H9 (cell line): Measurements from ENCODE around the gene ANGEL2. TPM values are rescaled to one million over a fixed set of nuclear protein-coding genes. Genes with fewer than 3 reads are reported as not detected.

Experiments used
- DNase-seq: peaks from one replicate; pipeline ENCODE4 v3.0.0-alpha.2; 2017
- H2AFZ ChIP-seq: one replicate; pipeline ENCODE4 v1.6.1; 2013; ENCODE audit warnings: mild to moderate bottlenecking, low read length, control low read depth, moderate library complexity
- H2AK5ac ChIP-seq: 2 replicates; pipeline ENCODE4 v1.6.1; 2013; ENCODE audit warnings: low read length, control low read depth, mixed read lengths; ENCODE audit not compliant: insufficient read length
- H2BK120ac ChIP-seq: one replicate; pipeline ENCODE4 v1.6.1; 2013; ENCODE audit warnings: low read depth, mild to moderate bottlenecking, low read length, control low read depth, inconsistent platforms; ENCODE audit not compliant: poor library complexity, severe bottlenecking
- H2BK12ac ChIP-seq: 2 replicates; pipeline ENCODE4 v1.6.1; 2013; ENCODE audit warnings: low read length, control low read depth, mixed read lengths, low read depth; ENCODE audit not compliant: insufficient read length
- H2BK15ac ChIP-seq: 2 replicates; pipeline ENCODE4 v1.6.1; 2013; ENCODE audit warnings: low read depth, low read length, control low read depth
- H2BK20ac ChIP-seq: one replicate; pipeline ENCODE4 v1.6.1; 2013; ENCODE audit warnings: low read depth, mild to moderate bottlenecking, low read length, control low read depth, inconsistent platforms; ENCODE audit not compliant: poor library complexity, severe bottlenecking
- H2BK5ac ChIP-seq: 2 replicates; pipeline ENCODE4 v1.6.1; 2013; ENCODE audit warnings: low read length, control low read depth, mixed read lengths; ENCODE audit not compliant: insufficient read length
- H3K14ac ChIP-seq: 2 replicates; pipeline ENCODE4 v1.6.1; 2013; ENCODE audit warnings: low read length, control low read depth; ENCODE audit not compliant: insufficient read depth
- H3K18ac ChIP-seq: 2 replicates; pipeline ENCODE4 v1.6.1; 2013; ENCODE audit warnings: low read depth, mild to moderate bottlenecking, mixed read lengths, low read length, control low read depth; ENCODE audit not compliant: insufficient read length
- H3K23ac ChIP-seq: 2 replicates; pipeline ENCODE4 v1.6.1; 2013; ENCODE audit warnings: low read length, control low read depth, mixed read lengths, low read depth; ENCODE audit not compliant: insufficient read length
- H3K23me2 ChIP-seq: 2 replicates; pipeline ENCODE4 v1.6.1; 2013; ENCODE audit warnings: low read depth, mild to moderate bottlenecking, mixed read lengths, low read length, control low read depth; ENCODE audit not compliant: insufficient read length, poor library complexity, severe bottlenecking
- H3K27ac ChIP-seq: 2 replicates; pipeline ENCODE4 v1.5.1; 2013; ENCODE audit warnings: low read length, control low read depth, mixed read lengths, low read depth; ENCODE audit not compliant: insufficient read length
- H3K27me3 ChIP-seq: 2 replicates; pipeline ENCODE4 v1.6.1; 2013; ENCODE audit warnings: low read length, control low read depth, inconsistent platforms; ENCODE audit not compliant: insufficient read depth
- H3K4ac ChIP-seq: 2 replicates; pipeline ENCODE4 v1.6.1; 2013; ENCODE audit warnings: low read depth, mild to moderate bottlenecking, control low read depth, inconsistent platforms, low read length, moderate library complexity
- H3K4me1 ChIP-seq: 2 replicates; pipeline ENCODE4 v1.6.1; 2013; ENCODE audit warnings: low read length, control low read depth, inconsistent platforms; ENCODE audit not compliant: insufficient read depth
- H3K4me2 ChIP-seq: 2 replicates; pipeline ENCODE4 v1.6.1; 2013; ENCODE audit warnings: low read length, control low read depth, mixed read lengths; ENCODE audit not compliant: insufficient read length, insufficient read depth
- H3K56ac ChIP-seq: 2 replicates; pipeline ENCODE4 v1.6.1; 2013; ENCODE audit warnings: low read depth, mild to moderate bottlenecking, mixed read lengths, low read length, control low read depth; ENCODE audit not compliant: insufficient read length
- H3K79me1 ChIP-seq: 2 replicates; pipeline ENCODE4 v1.6.1; 2013; ENCODE audit warnings: low read depth, mild to moderate bottlenecking, moderate library complexity, low read length, control low read depth, inconsistent platforms; ENCODE audit not compliant: insufficient read depth, poor library complexity, severe bottlenecking
- H3K79me2 ChIP-seq: 2 replicates; pipeline ENCODE4 v1.6.1; 2013; ENCODE audit warnings: low read length, control low read depth, inconsistent platforms; ENCODE audit not compliant: insufficient read depth
- H3K9ac ChIP-seq: 2 replicates; pipeline ENCODE4 v1.6.1; 2013; ENCODE audit warnings: low read length, control low read depth, mixed read lengths; ENCODE audit not compliant: insufficient read length; ENCODE audit errors: extremely low read depth
- H3K9me3 ChIP-seq: one replicate; pipeline ENCODE4 v1.6.1; 2013; ENCODE audit warnings: low read depth, low read length, inconsistent platforms; ENCODE audit not compliant: control insufficient read depth
- H3T11ph ChIP-seq: one replicate; pipeline ENCODE4 v1.6.1; 2013; ENCODE audit warnings: mild to moderate bottlenecking, low read length, control low read depth, inconsistent platforms
- H4K20me1 ChIP-seq: one replicate; pipeline ENCODE4 v1.6.1; 2013; ENCODE audit not compliant: control insufficient read depth, insufficient read length, insufficient read depth
- H4K5ac ChIP-seq: 2 replicates; pipeline ENCODE4 v1.6.1; 2013; ENCODE audit warnings: low read depth, mild to moderate bottlenecking, mixed read lengths, low read length, control low read depth; ENCODE audit not compliant: insufficient read length
- H4K8ac ChIP-seq: replicated peaks from 2 replicates; pipeline ENCODE4 v1.6.1; 2013; ENCODE audit warnings: low read length, control low read depth, mixed read lengths, low read depth; ENCODE audit not compliant: insufficient read length
- H4K91ac ChIP-seq: 2 replicates; pipeline ENCODE4 v1.6.1; 2013; ENCODE audit warnings: low read depth, mild to moderate bottlenecking, moderate library complexity, mixed read lengths, low read length, control low read depth; ENCODE audit not compliant: insufficient read length
- H3K27ac Mint-ChIP-seq, 3 experiments: 2 replicates in 2 of 3; 3 replicates in 1 of 3; pipeline ENCODE4 v1.8.0; 2020 to 2021; ENCODE audit warnings: mixed read lengths in 3 of 3, mild to moderate bottlenecking in 1 of 3, moderate library complexity in 1 of 3
- H3K27me3 Mint-ChIP-seq: 2 replicates; pipeline ENCODE4 v1.8.0; 2021; ENCODE audit warnings: low read depth, mild to moderate bottlenecking, moderate library complexity, mixed read lengths
- H3K36me3 Mint-ChIP-seq, 3 experiments: 2 replicates in 2 of 3; 3 replicates in 1 of 3; pipeline ENCODE4 v1.8.0; 2020 to 2021; ENCODE audit warnings: low read depth in 3 of 3, mixed read lengths in 3 of 3; ENCODE audit not compliant: insufficient read depth in 1 of 3
- H3K4me1 Mint-ChIP-seq, 2 experiments: 2 replicates each; pipeline ENCODE4 v1.8.0; 2020; ENCODE audit warnings: mixed read lengths in 2 of 2
- H3K4me3 Mint-ChIP-seq, 2 experiments: 2 replicates in 1 of 2; 3 replicates in 1 of 2; pipeline ENCODE4 v1.8.0; 2020 to 2021; ENCODE audit warnings: mild to moderate bottlenecking in 2 of 2, mixed read lengths in 2 of 2, moderate library complexity in 1 of 2
- H3K9me3 Mint-ChIP-seq, 2 experiments: 2 replicates in 1 of 2; 3 replicates in 1 of 2; pipeline ENCODE4 v1.8.0; 2020; ENCODE audit warnings: mild to moderate bottlenecking in 2 of 2, mixed read lengths in 2 of 2, moderate library complexity in 1 of 2
- WGBS: extraction: QIAGEN DNeasy Blood & Tissue Kit; methylation state at CpG from one replicate; pipeline ENCODE4 v1.1.7; 2013; ENCODE audit warnings: missing lambda C conversion rate, low lambda C conversion rate, mixed read lengths; ENCODE audit not compliant: insufficient read length; ENCODE audit errors: extremely low coverage; 5-methylcytosine and 5-hydroxymethylcytosine counted together
- total RNA-seq: library from RNA; stranded (reverse); gene quantifications from 2 replicates; pipeline ENCODE4 v1.2.1, GENCODE V29; 2021
- TF ChIP-seq, protein P1 (sequence below): fragments of 200-600 bp; sonication (generic); conservative IDR thresholded peaks from 3 replicates; pipeline ENCODE4 v1.8.0; 2021; ENCODE audit warnings: antibody characterized with exemption, mild to moderate bottlenecking

Gene ANGEL2
- total RNA-seq, 1 experiment from 2014 or later = 47.8 TPM

DNA sequence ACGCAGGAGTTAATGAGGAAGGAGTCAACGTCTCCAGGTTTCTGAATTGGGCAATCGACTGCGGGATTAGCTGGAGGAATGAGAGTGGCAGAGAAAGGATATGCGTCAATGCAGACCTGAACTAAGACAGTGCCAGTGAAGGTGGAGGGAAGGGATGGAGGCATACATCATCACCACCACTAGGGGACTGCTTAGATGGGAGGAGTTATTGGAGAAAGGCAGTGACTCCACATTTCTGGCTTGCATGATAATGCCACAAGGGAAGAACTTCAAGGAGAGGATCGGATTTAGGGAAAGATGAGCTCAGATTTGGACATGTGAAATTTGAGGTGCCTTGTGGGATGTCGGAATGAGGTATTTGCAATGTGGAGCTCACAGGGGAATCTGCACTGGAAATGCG, 47.9 kb downstream of the ANGEL2 start:
- WGBS = no CpG with 5 or more reads among the region's 8 CpGs
- H4K20me1 ChIP-seq = no peaks in the 10 kb centered on the region
- no peak overlapping the region for H4K8ac ChIP-seq
- H2BK120ac ChIP-seq = no peak overlapping the region
- H2AFZ ChIP-seq = no peak overlapping the region
- H3K79me1 ChIP-seq = no peaks in the 10 kb centered on the region
- H3K23me2 ChIP-seq = no peaks in the 10 kb centered on the region
- peak overlapping the region; percentile 2 to 91 (median 79); a peak in 5 of 7 replicates for H3K27ac Mint-ChIP-seq
- H3K4me1 Mint-ChIP-seq = peaks cover 39 to 45% of the 10 kb centered on the region in 2 experiments
- no peak overlapping the region for H3K18ac ChIP-seq
- no peak overlapping the region for H2AK5ac ChIP-seq
- H3K36me3 Mint-ChIP-seq = peaks cover 73 to 98% (median 88%) of the 10 kb centered on the region in 3 experiments
- H4K5ac ChIP-seq = no peak overlapping the region
- no peak overlapping the region for H3K4me2 ChIP-seq
- no peaks in the 10 kb centered on the region for H3K9me3 ChIP-seq
- H3K79me2 ChIP-seq = no peaks in the 10 kb centered on the region
- no peaks in the 10 kb centered on the region for H3K9me3 Mint-ChIP-seq
- H3K27me3 Mint-ChIP-seq = no peaks in the 10 kb centered on the region; the same call in 1 of the 2 replicates
- H3K56ac ChIP-seq = no peak overlapping the region
- no peak overlapping the region for H4K91ac ChIP-seq
- no peak overlapping the region; a peak in 1 of 5 replicates for H3K4me3 Mint-ChIP-seq
- no peak overlapping the region for H3K14ac ChIP-seq
- H3K27ac ChIP-seq = no peak overlapping the region
- H3K4me1 ChIP-seq = peaks cover 12% of the 10 kb centered on the region; the same call in 1 of the 2 replicates
- H3K23ac ChIP-seq = no peak overlapping the region
- H3K9ac ChIP-seq = no peak overlapping the region
- no peak overlapping the region for H2BK12ac ChIP-seq
- DNase-seq = peak; percentile 83
- H2BK15ac ChIP-seq = no peak overlapping the region
- no peaks in the 10 kb centered on the region for H3K27me3 ChIP-seq
- no peak overlapping the region for H3K4ac ChIP-seq
- H3T11ph ChIP-seq = no peak overlapping the region
- TF ChIP-seq, protein P1, sequence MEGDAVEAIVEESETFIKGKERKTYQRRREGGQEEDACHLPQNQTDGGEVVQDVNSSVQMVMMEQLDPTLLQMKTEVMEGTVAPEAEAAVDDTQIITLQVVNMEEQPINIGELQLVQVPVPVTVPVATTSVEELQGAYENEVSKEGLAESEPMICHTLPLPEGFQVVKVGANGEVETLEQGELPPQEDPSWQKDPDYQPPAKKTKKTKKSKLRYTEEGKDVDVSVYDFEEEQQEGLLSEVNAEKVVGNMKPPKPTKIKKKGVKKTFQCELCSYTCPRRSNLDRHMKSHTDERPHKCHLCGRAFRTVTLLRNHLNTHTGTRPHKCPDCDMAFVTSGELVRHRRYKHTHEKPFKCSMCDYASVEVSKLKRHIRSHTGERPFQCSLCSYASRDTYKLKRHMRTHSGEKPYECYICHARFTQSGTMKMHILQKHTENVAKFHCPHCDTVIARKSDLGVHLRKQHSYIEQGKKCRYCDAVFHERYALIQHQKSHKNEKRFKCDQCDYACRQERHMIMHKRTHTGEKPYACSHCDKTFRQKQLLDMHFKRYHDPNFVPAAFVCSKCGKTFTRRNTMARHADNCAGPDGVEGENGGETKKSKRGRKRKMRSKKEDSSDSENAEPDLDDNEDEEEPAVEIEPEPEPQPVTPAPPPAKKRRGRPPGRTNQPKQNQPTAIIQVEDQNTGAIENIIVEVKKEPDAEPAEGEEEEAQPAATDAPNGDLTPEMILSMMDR = peak; percentile 78
- no peak overlapping the region for H2BK5ac ChIP-seq
- H2BK20ac ChIP-seq = no peak overlapping the region
